ENCODE results near the gene PRKN. TPM values are rescaled to one million over a fixed set of nuclear protein-coding genes. Genes with fewer than 3 reads are reported as not detected.

Gene PRKN
- total RNA-seq, 1 donor from 2014 or later, result 1.3 TPM

GRCh38 chr6:162070639-162071038, 656.9 kb downstream of the PRKN start:
- FAIRE-seq (no peak), DNase-seq (ENCODE audit: low read depth) (no peak)
- no peaks in the 10 kb centered on the region for H3K9me3 ChIP-seq (ENCODE audit: insufficient read depth, low read depth, low read length)
- no peak overlapping the region for H3K4me3 ChIP-seq (ENCODE audit: insufficient read depth, low read depth, low read length)
- Mint-ChIP-seq H3K4me3 (ENCODE audit: unreplicated experiment) (no peak overlapping the region), H3K4me1 (ENCODE audit: low read depth, unreplicated experiment) (no peaks in the 10 kb centered on the region), H3K36me3 (ENCODE audit: low read depth, unreplicated experiment) (peaks cover 3% of the 10 kb centered on the region), H3K27me3 (ENCODE audit: low read depth, unreplicated experiment) (no peaks in the 10 kb centered on the region), H3K27ac (ENCODE audit: unreplicated experiment) (no peak overlapping the region), H3K9me3 (ENCODE audit: unreplicated experiment) (peaks cover 2% of the 10 kb centered on the region)
- H3K9ac ChIP-seq (ENCODE audit: low read length), result no peak overlapping the region
- H3K4me1 ChIP-seq (ENCODE audit: insufficient read depth, low read length), result no peaks in the 10 kb centered on the region
- H3K36me3 ChIP-seq (ENCODE audit: insufficient read depth, low read length), result no peaks in the 10 kb centered on the region
- no peak overlapping the region for H3K4me2 ChIP-seq (ENCODE audit: low read length)
- no peak for TF ChIP-seq CTCF (IDR thresholded peaks at IDR 0.05; ENCODE audit: insufficient read depth, low read depth, low read length)
- no peak for TF ChIP-seq EZH2 (IDR thresholded peaks at IDR 0.05; ENCODE audit: insufficient read depth, low read length)
- H2AFZ ChIP-seq (ENCODE audit: low read depth, low read length), result no peak overlapping the region
- H4K20me1 ChIP-seq (ENCODE audit: insufficient read depth, low read length), result no peaks in the 10 kb centered on the region
- no peak overlapping the region for H3K27ac ChIP-seq (ENCODE audit: low read depth, low read length)
- no peaks in the 10 kb centered on the region for H3K27me3 ChIP-seq (ENCODE audit: insufficient read depth, low read length)
- no peaks in the 10 kb centered on the region for H3K79me2 ChIP-seq (ENCODE audit: insufficient read depth, low read length)

DNA sequence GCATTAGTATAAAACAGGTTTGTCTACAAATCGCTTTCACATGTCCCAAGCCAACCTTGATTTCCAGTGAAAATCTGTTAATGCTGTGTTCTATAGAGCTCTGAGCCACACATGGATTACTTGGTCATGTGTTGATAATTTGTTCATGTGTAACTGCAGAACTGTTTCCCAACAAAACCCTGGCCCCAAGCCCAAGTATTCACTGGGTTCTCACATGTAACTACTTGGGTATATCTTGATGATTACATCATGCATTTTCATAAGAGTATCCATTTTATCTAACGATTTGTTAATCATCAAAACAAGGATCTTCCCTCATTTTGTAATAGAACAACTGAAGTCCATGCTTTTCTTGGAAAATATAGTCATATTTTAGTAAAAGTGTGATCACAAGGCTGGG, 657.6 kb downstream of the PRKN start:
- Histone ChIP-seq H3K4me1 (ENCODE audit: insufficient read depth, low read length) (no peaks in the 10 kb centered on the region), H3K9ac (ENCODE audit: low read length) (no peak overlapping the region), H3K27ac (ENCODE audit: low read depth, low read length) (no peak overlapping the region), H3K27me3 (ENCODE audit: insufficient read depth, low read length) (no peaks in the 10 kb centered on the region), H2AFZ (ENCODE audit: low read depth, low read length) (no peak overlapping the region), H3K9me3 (ENCODE audit: insufficient read depth, low read depth, low read length) (no peaks in the 10 kb centered on the region), H3K4me3 (ENCODE audit: insufficient read depth, low read depth, low read length) (no peak overlapping the region), H3K36me3 (ENCODE audit: insufficient read depth, low read length) (no peaks in the 10 kb centered on the region), H3K79me2 (ENCODE audit: insufficient read depth, low read length) (no peaks in the 10 kb centered on the region), H4K20me1 (ENCODE audit: insufficient read depth, low read length) (no peaks in the 10 kb centered on the region), H3K4me2 (ENCODE audit: low read length) (no peak overlapping the region)
- Mint-ChIP-seq H3K4me3 (ENCODE audit: unreplicated experiment) (no peak overlapping the region), H3K27ac (ENCODE audit: unreplicated experiment) (no peak overlapping the region), H3K9me3 (ENCODE audit: unreplicated experiment) (peaks cover 2% of the 10 kb centered on the region), H3K4me1 (ENCODE audit: low read depth, unreplicated experiment) (no peaks in the 10 kb centered on the region), H3K36me3 (ENCODE audit: low read depth, unreplicated experiment) (peaks cover 3% of the 10 kb centered on the region), H3K27me3 (ENCODE audit: low read depth, unreplicated experiment) (no peaks in the 10 kb centered on the region)
- DNase-seq (ENCODE audit: low read depth) (no peak), FAIRE-seq (no peak)
- TF ChIP-seq EZH2 (IDR thresholded peaks at IDR 0.05; ENCODE audit: insufficient read depth, low read length), result no peak
- no peak for TF ChIP-seq CTCF (IDR thresholded peaks at IDR 0.05; ENCODE audit: insufficient read depth, low read depth, low read length)

GRCh38 chr6:162068340-162068739, 659.2 kb downstream of the PRKN start:
- H3K9me3 ChIP-seq (ENCODE audit: insufficient read depth, low read depth, low read length), result no peaks in the 10 kb centered on the region
- peaks cover 3% of the 10 kb centered on the region for H3K36me3 Mint-ChIP-seq (ENCODE audit: low read depth, unreplicated experiment)
- H3K4me3 Mint-ChIP-seq (ENCODE audit: unreplicated experiment), result no peak overlapping the region
- no peaks in the 10 kb centered on the region for H3K36me3 ChIP-seq (ENCODE audit: insufficient read depth, low read length)
- no peak overlapping the region for H2AFZ ChIP-seq (ENCODE audit: low read depth, low read length)
- FAIRE-seq (no peak), DNase-seq (ENCODE audit: low read depth) (no peak)
- no peaks in the 10 kb centered on the region for H3K79me2 ChIP-seq (ENCODE audit: insufficient read depth, low read length)
- peaks cover 3% of the 10 kb centered on the region for H3K4me1 Mint-ChIP-seq (ENCODE audit: low read depth, unreplicated experiment)
- no peak overlapping the region for H3K4me3 ChIP-seq (ENCODE audit: insufficient read depth, low read depth, low read length)
- TF ChIP-seq CTCF (IDR thresholded peaks at IDR 0.05; ENCODE audit: insufficient read depth, low read depth, low read length) (no peak), EZH2 (IDR thresholded peaks at IDR 0.05; ENCODE audit: insufficient read depth, low read length) (no peak)
- no peak overlapping the region for H3K9ac ChIP-seq (ENCODE audit: low read length)
- H3K27ac Mint-ChIP-seq (ENCODE audit: unreplicated experiment), result no peak overlapping the region
- H3K27me3 ChIP-seq (ENCODE audit: insufficient read depth, low read length), result no peaks in the 10 kb centered on the region
- H3K27ac ChIP-seq (ENCODE audit: low read depth, low read length), result no peak overlapping the region
- H4K20me1 ChIP-seq (ENCODE audit: insufficient read depth, low read length), result no peaks in the 10 kb centered on the region
- no peak overlapping the region for H3K4me2 ChIP-seq (ENCODE audit: low read length)
- no peaks in the 10 kb centered on the region for H3K27me3 Mint-ChIP-seq (ENCODE audit: low read depth, unreplicated experiment)
- H3K4me1 ChIP-seq (ENCODE audit: insufficient read depth, low read length), result no peaks in the 10 kb centered on the region
- peaks cover 2% of the 10 kb centered on the region for H3K9me3 Mint-ChIP-seq (ENCODE audit: unreplicated experiment)
